SK-N-MC (cell line): ENCODE data around the gene CCDC183.

ENCODE experiments used
- EZH2 ChIP-seq: fragments of 200-600 bp; sonication (generic); IDR thresholded peaks from one replicate; pipeline ENCODE4 v1.6.1; 2017; ENCODE audit warnings: antibody characterized with exemption
- POLR2AphosphoS5 ChIP-seq: IDR thresholded peaks from 2 replicates; pipeline ENCODE4 v1.6.1; 2012; ENCODE audit warnings: mild to moderate bottlenecking, low read depth, low read length, borderline replicate concordance

DNA sequence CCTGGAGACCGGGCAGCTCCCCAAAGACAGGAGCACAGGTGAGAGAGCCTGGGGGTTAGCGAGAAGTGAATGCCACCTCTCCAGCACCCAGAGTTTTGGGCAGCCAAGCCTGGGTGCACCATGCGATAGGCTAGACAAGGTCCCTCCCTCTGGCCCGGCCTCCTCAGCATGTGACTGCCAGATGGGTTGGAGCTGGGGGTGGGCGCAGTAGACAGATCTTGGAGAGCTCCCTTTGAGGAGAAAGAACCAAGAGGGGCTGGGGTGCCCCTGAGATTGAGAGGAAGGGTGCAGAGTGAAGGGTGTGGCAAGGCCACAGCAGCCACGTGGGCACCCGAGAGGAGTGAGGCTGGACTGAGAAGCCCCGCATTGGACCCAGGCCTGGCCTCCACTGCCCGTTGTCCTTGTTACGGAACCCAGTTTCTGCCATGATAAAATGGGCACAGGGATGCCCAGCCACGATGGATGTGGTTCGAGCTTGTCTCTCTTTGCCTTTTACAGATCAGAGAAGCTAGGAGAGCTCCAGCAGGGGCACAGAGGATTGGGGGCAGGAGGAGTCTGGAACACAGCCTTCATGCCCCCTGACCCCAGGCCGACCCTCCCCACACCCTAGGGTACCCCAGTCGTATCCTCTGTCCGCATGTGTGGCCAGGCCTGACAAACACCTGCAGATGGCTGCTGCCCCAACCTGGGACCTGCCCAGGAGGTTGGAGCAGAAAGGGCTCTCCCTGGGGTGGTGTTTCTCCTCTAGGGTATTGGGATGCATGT lies 3.6 kb upstream of the CCDC183 start:
- TF ChIP-seq POLR2AphosphoS5 (no peak), EZH2 (no peak)
